D341Med (cell line): Measurements from ENCODE around the gene RASA4B.
"Not testable (repeated sequence)": the region's sequence is repeated elsewhere in the genome, so short reads cannot be mapped to it uniquely, and the experiment has no call there.

Source experiments
- DNase-seq: peaks from one replicate; pipeline ENCODE4 v3.0.0; 2012; ENCODE audit warnings: low spot score

The RASA4B gene

DNA sequence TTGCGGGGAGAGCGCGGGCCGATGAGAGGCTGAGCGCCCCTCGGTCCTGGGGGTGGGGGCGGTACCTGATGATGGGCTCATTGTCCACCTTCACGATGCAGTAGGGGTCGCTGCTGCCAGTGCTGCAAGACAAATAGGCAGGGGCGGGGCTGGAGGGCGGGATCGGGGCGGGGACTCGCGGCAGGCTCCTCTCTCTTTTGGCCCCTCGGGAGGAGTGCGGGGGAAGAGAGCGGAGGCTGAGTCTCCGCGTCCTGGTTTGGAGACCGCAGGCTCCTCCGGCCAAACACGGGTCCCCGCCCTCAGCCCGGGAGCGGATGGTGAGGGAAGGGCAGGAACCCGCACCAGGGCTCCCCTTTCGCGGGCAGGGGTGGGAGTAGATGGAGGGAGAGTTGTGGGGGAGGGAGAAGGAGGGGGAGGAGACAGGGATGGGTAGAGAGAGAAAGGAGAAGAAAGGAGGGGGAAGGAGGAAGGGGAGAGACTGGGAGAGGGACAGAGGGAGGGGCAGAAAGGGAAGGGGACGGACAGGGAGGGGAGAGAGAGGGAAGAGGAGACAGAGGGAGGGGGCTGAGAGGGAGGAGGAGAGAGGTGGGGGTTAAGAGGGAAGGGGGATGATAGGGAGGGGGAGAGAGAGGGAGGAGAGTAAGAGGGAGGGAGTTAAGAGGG lies 5.6 kb downstream of the RASA4B start:
- not testable (repeated sequence) for DNase-seq

DNA sequence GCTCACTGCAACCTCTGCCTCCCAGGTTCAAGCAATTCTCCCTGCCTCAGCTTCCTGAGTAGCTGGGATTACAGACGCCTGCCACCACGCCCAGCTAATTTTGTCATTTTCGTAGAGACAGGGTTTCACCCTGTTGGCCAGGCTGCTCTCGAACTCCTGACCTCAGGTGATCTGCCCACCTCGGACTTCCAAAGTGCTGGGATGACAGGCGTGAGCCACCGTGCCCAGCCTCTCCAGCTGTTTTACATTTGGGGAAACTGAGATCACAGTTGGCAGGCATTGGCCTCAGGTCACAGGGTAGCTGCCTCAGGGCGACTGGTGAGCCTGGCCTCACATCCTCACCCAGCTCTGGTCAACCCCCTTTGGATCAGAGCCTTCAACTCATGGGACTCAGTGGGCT lies 7.0 kb downstream of the RASA4B start:
- DNase-seq: not testable (repeated sequence)

DNA sequence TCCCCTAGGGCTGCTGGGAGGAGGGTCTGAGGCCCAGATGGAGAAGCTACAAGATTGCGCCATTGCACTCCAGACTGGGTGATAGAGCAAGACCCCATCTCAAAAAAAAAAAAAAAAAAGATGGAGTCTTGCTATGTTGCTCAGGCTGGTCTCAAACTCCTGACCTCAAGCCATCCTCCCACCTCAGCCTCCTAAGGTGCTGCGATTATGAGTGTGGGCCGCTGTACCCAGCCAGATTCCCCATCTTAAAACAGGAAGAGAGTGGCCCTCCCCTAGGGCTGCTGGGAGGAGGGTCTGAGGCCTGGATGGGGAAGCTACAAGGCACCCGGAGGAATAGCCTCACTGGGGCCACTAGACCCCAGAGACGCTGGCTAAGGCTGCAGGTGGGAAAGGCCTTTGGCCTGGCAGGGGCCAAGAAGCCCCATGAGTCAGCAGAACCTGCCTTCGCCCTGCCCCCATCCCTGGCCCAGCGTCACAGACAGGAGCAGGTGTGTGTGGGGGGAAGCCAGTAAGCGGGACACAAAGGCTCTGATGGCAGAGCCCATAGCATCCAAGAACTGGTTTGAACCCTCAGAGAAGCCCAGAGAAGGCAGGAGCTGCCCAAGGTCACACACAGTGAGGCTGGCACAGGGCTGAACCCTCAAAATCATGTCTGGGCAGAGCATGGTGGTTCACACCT lies 10.0 kb downstream of the RASA4B start:
- DNase-seq: not testable (repeated sequence)

DNA sequence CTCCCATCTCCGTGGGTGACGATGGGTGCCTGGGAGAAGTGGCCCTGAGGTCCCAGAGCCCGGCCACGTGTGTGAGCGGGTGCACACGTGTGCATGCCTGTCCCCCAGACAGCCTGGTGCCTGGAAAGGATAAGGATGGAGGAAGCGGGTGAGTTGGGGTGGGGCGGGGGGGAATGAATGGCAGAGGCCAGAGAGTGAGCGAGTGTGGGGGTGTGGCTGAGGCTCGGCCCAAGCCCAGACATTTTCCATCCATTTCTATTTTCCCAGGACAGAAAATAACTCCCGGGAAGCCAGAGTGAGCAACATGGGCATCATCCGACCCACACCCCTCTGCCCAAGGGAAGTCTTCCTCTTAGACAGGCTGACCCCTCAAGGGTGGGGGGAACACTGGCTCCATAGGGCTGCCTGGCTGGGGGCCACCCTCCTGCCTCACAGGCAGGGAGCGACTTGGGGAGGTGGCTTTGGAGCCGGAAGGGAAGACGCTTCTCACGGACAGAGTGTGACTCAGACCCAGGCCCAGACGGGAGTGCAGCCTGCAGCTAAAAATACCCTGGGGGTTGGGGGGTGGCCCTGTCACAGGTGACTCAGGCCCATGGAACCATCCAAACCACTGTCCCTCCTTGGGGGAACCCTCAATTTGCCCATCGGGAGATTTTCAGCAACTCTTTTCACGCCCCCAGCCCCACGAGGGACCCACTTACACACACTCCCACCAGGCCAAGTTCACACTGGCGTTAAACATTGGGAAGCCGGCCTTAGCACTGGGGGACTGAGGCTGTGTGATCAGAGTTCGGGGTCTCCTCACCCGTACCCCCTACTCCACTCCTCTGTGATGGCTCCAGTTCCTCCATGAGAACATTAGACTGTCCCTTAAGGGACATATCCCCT lies 12.0 kb downstream of the RASA4B start:
- not testable (repeated sequence) for DNase-seq

DNA sequence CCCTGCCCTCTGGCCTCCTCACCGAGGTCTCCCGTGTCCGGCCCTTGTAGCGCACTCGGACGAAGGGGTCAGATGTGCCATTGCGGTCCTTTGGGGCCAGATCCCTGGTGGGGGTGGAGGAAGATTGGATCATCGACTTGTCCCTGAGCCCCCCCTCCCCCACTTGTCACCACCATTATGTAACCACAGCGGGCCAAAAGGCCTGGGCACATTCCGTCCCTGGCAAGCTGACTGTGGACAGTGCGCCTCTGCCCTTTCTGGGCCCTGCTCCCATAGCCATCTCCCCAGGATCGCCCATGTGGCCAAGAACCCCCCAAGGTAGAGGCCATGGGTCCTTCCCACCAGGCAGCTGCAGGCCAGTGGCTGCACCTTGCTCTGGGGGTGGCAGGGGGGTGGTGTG lies 14.4 kb downstream of the RASA4B start:
- not testable (repeated sequence) for DNase-seq

DNA sequence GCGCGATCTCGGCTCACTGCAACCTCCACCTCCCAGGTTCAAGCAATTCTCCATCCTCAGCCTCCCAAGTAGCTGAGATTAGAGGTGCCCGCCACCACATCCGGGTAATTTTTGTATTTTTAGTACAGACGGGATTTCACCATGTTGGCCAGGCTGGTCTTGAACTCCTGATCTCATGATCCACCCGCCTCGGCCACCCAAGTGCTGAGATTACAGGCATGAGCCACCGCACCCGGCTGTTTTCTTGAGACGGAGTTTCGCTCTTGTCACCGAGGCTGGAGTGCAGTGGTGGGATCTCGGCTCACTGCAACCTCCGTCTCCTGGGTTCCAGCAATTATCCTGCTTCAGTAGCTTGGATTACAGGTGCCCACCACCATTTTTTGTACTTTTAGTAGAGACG lies 19.3 kb downstream of the RASA4B start:
- not testable (repeated sequence) for DNase-seq

DNA sequence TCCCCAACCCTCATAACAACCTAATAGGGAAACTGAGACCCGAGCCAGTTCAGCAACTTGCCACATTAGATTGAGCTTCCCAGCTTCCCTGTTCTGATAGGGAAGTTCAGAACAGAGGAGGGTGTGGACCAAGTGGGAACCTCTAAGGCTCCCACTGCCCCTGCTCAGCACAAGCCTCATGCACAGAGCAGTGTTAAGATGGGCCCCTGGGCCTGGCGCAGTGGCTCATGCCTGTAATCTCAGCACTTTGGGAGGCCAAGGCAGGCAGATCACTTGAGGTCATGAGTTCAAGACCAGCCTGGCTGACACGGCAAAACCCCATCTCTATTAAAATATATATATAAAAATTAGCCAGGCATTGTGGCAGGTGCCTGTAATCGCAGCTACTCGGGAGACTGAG lies 20.3 kb downstream of the RASA4B start:
- DNase-seq: not testable (repeated sequence)

DNA sequence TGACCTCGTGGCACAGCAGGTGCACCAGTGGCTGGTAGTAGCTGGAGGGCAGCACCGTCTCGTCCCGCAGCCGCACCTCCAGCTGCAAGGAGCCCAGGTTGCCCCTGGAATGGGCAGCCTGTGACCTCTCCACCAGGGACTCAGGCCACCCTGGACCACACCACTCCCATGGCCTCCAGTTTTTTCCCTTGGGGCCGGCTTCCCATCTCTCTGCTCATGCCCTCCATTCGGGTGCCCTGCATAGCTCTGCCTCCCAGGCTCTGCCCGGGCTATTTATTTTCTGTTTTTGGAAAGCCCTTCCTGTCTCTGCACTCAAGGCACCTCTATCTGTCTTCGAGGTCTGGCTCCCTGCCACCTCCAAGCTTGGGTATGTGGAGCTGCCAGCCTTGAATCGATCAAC lies 20.7 kb downstream of the RASA4B start:
- not testable (repeated sequence) for DNase-seq

DNA sequence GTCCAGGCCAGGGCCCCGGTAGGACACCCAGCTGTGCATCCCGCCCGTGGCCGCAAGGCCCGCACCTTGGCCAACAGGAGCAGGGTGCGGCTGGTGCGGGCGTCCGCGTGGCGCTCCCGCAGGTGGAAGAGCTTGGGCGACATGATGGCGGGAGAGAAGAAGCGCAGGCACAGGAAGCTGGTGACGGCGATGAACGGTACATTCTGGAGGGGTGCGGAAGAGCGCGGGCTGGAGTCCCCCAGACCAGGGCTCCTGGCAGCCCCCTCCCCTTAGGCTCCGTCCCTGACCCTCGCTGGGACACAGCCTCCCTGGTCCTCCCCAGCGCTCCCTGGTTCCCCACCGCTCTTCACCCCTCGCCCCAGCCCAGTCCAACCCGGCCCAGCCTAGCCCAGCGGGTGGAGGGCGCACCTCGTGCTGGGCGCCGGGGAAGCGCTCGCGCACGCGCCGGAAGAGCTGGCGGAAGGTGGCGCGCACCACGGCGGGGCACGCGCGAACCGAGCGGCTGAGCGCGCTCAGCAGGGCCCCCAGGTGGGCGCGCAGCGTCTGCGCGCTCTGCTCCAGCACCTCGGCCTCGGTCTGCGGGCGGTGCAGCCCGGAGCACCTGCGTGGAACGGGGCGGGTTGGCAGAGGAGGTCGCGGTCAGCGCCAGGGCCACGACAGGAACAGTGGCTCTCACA lies 23.0 kb downstream of the RASA4B start:
- not testable (repeated sequence) for DNase-seq

DNA sequence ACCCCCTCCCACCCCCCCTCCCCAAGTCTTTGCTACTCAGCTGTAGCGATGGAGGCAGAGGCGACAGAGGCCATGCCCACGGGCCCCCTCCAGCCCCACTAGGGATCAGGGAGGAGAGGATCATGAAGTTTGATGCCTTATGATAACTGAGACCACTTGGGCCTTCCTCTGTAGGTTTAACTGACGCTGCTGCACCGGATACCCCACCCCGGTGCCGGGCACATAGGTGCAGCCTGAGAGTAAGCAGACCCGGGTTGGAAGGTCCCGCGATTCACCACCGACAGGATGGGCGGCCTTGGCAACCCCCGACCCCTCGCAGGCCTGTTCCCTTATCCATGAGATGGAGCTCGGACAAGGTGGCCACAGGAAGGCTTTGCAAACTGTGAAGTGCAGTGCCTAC lies 23.6 kb downstream of the RASA4B start:
- DNase-seq: not testable (repeated sequence)

DNA sequence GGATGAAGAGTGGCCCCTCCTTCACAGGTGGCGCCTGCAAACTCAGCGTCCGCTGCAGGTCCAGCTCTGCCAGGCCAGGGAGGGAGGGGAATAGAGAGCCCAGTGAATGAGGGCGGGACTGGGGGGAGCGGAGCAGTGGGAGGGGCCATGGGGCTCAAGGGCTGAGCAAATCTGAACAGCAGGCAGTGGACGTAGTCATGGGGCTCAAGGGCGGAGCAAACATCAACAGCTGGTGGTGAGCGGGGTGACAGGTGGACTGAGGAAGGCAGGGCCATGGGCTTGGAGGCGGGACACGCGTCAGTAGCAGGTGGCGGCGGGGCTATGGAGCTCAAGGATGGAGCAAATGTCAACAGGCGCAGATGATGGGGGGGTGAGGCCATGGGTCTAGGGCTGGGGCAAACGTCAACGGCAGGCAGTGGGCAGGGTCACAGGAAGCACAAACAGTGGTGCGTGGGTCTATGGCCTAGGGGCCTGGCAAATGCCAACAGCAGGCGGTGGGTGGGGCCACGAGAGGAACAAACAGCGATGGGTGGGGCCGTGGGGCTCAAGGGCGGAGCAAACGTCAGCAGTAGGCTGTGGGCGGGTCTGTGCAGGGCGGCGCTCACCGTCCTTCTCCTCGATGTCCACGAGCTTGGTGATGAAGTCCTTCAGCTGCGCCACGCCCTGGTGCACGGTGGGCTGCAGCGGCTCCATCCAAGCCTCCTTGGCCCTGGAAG lies 24.2 kb downstream of the RASA4B start:
- DNase-seq: not testable (repeated sequence)

DNA sequence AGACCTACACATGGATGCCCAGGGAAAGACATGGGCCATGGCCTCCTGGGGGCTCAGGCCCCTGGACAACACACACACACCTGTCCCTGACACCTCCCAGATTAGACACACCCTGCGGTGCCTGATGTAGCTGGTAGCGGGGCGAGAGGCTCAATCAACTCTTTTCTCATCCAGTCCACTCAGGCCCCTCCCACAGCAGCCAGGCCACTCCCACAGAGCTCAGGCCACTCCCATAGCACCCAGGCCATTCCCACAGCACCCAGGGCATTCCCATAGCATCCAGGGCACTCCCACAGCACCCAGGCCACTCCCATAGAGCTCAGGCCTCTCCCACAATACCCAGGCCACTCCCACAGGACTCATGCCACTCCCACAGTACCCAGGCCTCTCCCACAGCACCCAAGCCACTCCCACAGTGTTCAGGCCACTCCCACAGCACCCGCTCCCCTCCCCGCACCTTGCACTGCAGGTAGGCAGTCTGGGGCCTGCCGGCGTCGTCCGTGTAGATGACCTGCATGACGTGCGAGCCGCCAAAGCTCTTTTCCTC lies 27.0 kb downstream of the RASA4B start:
- DNase-seq: not testable (repeated sequence)

DNA sequence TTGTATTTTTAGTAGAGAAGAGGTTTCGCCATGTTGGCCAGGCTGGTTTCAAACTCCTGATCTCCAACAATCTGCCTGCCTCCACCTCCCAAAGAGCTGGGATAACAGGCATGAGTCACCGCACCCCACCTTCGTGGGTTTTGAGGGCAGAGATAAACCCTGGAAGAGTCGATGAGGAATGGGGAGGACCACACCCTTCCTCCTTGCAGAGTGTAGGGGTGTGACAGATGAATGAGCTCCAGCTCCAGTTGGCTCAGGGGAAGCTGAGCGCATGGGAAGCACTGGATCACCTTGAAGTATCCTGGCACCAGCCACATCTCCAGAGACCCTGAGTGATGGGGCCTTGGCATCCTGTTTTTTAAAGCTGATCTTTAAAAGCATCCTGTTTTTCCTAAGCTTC lies 33.3 kb downstream of the RASA4B start:
- DNase-seq: not testable (repeated sequence)

DNA sequence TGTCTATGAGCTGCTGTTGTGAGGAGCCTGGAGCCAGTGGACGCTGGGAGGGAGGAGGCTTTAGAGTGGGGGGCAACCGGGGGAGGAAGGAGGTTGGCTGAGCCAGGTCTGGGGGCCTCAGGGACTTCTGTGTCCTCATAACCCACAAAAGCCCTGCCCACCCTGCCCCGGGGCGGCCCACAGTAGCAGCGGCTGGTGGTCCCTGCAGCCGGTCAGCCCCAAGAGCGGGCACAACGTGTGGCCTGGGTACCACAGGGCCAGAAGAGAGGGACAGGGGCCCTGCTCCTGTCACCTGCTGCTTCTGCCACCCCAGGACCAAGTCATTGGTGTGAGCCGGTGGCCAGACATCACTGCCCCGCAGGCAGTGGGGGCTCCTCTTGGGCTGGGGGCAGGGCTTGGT lies 35.6 kb downstream of the RASA4B start:
- not testable (repeated sequence) for DNase-seq

DNA sequence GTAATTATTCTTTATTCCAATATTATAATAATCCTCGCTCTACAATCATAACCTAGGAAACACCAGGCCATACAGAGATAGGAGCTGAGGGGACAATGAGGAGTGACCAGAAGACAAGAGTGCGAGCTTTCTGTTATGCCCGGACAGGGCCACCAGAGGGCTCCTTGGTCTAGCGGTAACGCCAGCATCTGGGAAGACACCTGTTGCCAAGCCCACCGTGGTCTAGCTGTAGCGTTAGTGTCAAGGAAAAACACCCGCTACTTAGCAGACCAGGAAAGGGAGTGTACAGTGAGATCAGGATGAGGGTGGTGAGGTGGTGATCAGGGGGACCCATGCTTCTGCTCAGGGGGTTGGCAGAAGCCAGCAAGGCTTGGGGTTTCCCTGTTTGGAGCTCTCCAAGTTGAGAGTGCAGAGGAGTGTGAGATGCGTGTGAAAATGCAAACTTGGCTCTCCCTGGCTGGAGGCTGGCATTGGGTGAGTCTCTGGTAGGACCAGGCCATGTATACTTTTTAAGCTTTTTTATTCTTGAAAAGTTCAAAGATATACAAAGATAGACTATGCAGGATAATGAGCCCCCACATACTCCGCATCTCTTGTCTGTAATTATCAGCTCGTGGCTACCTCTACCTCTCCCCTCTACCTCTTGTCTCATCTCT lies 37.5 kb downstream of the RASA4B start:
- DNase-seq: not testable (repeated sequence)

DNA sequence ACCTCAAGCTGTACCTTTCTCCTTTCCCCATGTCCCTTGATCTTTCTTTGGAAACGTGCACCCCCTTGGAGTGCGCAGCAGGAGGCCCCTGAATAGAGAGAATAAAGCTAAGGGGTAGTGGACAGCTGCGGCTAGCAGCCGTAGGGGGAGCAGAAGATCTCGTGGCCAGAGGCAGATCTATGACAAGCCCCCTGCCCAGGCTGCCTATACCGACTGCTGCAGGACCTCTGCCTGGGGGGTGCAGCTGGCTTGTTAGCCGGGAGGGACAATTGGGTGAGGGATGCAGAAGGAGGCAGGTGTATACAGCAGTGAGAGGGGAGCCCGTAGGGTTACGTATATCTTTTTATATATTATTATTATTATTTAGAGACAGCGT lies 38.4 kb downstream of the RASA4B start:
- DNase-seq: not testable (repeated sequence)

DNA sequence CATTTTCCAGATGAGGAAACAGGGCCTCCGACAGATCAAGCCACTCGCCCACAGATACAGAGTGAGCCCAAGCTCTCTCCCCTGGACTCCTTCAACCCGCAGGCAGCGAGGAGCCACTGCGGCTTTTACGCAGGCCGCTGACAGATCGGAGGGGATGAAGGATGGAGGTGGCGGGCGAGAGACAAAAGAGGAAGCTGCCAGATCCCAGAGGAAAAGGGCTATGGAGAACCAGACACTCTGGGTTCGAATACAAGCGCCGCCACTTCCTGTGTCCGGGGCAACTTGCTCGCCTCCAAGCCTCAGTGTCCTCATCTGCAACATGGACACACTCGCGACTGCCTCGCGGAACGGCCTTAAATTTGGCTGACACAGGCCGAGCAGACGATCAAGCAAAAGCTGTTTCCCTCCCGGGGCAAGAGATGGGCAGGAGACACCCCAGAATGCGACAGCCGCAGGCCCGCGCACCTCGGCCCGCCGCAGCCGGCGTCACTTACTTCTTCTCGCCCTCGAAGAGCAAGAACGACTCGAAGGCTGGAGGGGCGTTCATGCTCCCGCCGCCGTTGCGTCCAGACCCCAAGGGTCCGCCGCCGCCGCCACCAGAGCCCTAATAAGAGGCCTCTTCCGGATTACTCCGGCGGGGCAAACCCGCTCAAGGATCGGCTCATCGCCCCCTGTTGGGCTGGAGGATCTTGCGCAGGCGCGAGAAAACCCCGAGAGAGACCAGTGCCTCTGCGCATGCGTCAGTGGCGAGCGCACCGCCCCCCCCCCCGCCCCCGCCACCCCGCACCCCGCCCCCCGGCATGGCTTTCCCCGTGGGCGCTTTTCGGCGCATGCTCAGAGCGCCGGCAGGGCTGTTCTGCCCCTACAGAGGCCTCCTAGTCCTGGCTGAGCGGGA lies 39.0 kb downstream of the RASA4B start, which contains the start of gene POLR2J:
POLR2J (minus strand) TSS at position 609 of the 895 bp plus-strand sequence; CDS start at position 547, 62 bp downstream.
- not testable (repeated sequence) for DNase-seq

DNA sequence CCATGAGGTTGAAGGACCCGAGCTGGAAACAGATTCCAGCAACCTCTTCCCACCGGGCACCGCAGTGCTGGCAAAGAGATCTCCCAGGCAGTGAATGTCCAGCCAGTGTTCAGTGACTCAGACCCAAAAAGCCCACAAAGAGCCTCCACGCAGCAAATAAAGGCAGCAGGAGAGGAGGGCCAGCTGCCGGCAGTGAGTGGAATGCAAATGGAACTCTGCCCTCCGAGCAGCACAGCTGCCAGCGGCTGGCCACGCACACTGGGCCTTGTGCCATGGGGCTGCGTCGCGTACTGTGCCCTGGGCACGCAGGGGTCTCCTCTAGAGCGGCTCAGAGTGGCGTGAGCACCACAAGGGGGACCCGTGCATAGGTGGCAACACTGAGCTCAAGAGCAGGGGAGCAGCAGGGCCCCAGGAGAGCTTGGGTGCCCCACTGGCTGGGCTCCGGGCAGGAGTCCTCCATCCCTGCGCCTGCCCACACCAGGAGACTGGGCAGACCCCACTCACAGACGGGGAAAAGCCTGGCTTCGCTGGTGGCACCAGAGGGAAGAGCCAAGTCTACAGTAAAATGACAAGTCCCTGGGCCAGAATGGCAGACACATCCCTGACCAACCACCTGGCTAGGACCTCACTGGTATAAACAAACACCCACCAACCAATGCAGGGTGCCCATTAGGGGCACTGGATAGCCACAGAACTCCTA lies 42.7 kb downstream of the RASA4B start:
- not testable (repeated sequence) for DNase-seq

DNA sequence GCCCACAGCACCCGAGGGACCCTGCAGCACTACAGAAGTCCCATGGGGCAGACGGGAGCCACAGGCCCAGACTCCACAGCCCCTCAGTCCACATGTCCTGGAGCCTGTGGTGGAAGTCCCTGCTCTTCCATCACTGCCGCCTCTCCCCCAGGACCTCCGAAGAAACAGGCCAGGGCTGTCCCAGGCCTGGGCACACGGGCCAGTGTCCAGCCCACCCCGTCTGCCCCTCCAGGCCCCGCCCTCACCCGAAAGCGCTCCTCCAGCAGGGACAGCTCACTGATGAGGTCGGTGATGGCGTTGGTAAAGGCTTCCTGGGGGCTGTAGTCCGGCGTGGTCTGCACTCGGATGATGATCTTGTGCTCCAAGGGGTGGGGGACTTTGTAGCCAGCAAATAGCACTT lies 43.5 kb downstream of the RASA4B start:
- DNase-seq: not testable (repeated sequence)
